Skeletal muscle tissue (tissue), 4 donors: ENCODE data around the gene NOL9. TPM values are rescaled to one million over a fixed set of nuclear protein-coding genes. Genes with fewer than 3 reads are reported as not detected.

Source experiments
- H3K27ac ChIP-seq: one replicate; pipeline ENCODE4 v1.7.0; 2013; ENCODE audit warnings: mild to moderate bottlenecking, low read depth, low read length, inconsistent platforms
- H3K27me3 ChIP-seq, 3 donors: one replicate each; pipeline ENCODE4 v1.7.0; 2013; ENCODE audit warnings: low read length in 3 of 3; ENCODE audit not compliant: control insufficient read depth in 3 of 3, insufficient read depth in 3 of 3
- H3K36me3 ChIP-seq, 3 donors: one replicate each; pipeline ENCODE4 v1.7.0; 2013; ENCODE audit warnings: low read length in 3 of 3; ENCODE audit not compliant: control insufficient read depth in 3 of 3, insufficient read depth in 3 of 3
- H3K4me1 ChIP-seq, 3 donors: one replicate each; pipeline ENCODE4 v1.7.0; 2013; ENCODE audit warnings: low read length in 3 of 3, mild to moderate bottlenecking in 3 of 3; ENCODE audit not compliant: control insufficient read depth in 3 of 3, insufficient read depth in 3 of 3
- H3K4me3 ChIP-seq, 3 donors: one replicate each; pipeline ENCODE4 v1.7.0; 2013; ENCODE audit warnings: low read length in 3 of 3
- H3K9ac ChIP-seq, 3 donors: one replicate each; pipeline ENCODE4 v1.7.0; 2013; ENCODE audit warnings: low read length in 3 of 3, mild to moderate bottlenecking in 3 of 3, moderate library complexity in 2 of 3, low read depth in 1 of 3
- H3K9me3 ChIP-seq, 3 donors: one replicate each; pipeline ENCODE4 v1.7.0; 2013; ENCODE audit warnings: low read length in 3 of 3; ENCODE audit not compliant: control insufficient read depth in 3 of 3
- total RNA-seq: library from RNA; depleted of rRNA; stranded (reverse); fragments of >200 nt; gene quantifications from one replicate; pipeline ENCODE4 v1.2.3, GENCODE V29; 2014
- donor health status: Osteomylitis.

NOL9 gene
- total RNA-seq, 1 donor from 2014 or later = 24.0 TPM

- no peak overlapping the region for H3K9ac ChIP-seq
- no peaks in the 10 kb centered on the region for H3K9me3 ChIP-seq
- H3K36me3 ChIP-seq = peaks cover 50 to 66% (median 64%) of the 10 kb centered on the region in 3 donors
- H3K4me1 ChIP-seq = no peaks in the 10 kb centered on the region
- no peak overlapping the region for H3K4me3 ChIP-seq
- H3K27ac ChIP-seq = no peak overlapping the region
- no peaks in the 10 kb centered on the region for H3K27me3 ChIP-seq
Observed at GRCh38 chr1:6528492-6528891, 25.8 kb downstream of the NOL9 start.

DNA sequence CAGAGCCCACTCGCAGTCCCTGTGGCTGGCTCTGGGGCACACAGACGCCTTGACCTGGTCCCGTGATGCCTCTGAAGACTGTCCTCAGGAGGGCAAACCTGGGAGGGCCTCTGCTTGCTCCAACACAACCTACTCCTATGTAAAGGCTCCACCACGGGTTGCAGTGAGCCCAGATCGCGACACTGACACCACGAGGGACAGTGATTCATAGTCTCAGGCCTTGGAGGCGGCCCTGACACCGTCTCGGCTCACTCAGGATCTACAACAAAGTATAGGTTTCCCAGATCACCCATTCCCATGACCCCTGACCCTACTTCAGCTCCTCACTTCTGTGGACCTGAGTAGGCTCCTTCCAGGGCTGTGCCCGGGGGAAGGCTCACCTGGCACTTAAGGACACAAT, 28.0 kb downstream of the NOL9 start:
- no peaks in the 10 kb centered on the region for H3K27me3 ChIP-seq
- H3K4me3 ChIP-seq = no peak overlapping the region
- H3K36me3 ChIP-seq = peaks cover 33 to 46% (median 44%) of the 10 kb centered on the region in 3 donors
- H3K9ac ChIP-seq = no peak overlapping the region
- no peaks in the 10 kb centered on the region for H3K9me3 ChIP-seq
- no peak overlapping the region for H3K27ac ChIP-seq
- no peaks in the 10 kb centered on the region for H3K4me1 ChIP-seq

DNA sequence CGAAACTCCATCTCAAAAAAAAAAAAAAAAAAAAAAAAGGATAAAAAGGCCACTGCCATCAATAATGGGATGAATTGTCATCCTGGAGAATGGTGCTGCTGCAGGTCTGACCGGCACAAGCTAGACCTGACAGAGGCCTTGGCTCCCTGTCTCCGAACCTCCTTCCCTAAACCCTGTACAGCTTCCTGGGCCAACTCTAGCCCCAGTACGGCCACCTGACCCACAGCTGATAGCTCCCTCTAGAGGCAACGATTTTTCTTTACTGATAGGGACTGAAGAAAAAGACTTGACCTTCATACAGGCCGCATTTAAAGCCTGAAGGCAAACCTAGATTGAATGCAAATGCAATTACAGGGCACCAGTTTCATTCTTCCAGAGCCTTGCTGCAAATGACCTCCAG, 30.7 kb downstream of the NOL9 start:
- H3K4me1 ChIP-seq = peaks cover 13 to 16% (median 15%) of the 10 kb centered on the region in 3 donors
- H3K36me3 ChIP-seq = peaks cover 20 to 31% (median 28%) of the 10 kb centered on the region in 3 donors
- no peak overlapping the region for H3K4me3 ChIP-seq
- no peaks in the 10 kb centered on the region for H3K27me3 ChIP-seq
- H3K9me3 ChIP-seq = no peaks in the 10 kb centered on the region
- no peak overlapping the region for H3K27ac ChIP-seq
- H3K9ac ChIP-seq = no peak overlapping the region

GRCh38 chr1:6521536-6521935, 32.8 kb downstream of the NOL9 start:
- Histone ChIP-seq H3K4me3 (no peak overlapping the region), H3K27me3 (no peaks in the 10 kb centered on the region), H3K36me3 (peaks cover 11 to 20% (median 15%) of the 10 kb centered on the region in 3 donors), H3K9me3 (no peaks in the 10 kb centered on the region), H3K27ac (no peak overlapping the region), H3K4me1 (peaks cover 13 to 16% (median 15%) of the 10 kb centered on the region in 3 donors), H3K9ac (no peak overlapping the region)

GRCh38 chr1:6519935-6520671, 34.2 kb downstream of the NOL9 start:
- H3K4me1 ChIP-seq = peaks cover 13 to 16% (median 15%) of the 10 kb centered on the region in 3 donors
- no peak overlapping the region for H3K27ac ChIP-seq
- no peaks in the 10 kb centered on the region for H3K9me3 ChIP-seq
- H3K27me3 ChIP-seq = no peaks in the 10 kb centered on the region
- H3K9ac ChIP-seq = peak overlapping the region in 1 of 3 donors; percentile 21
- peak overlapping the region in 2 of 3 donors; percentile 20 to 30 for H3K4me3 ChIP-seq
- H3K36me3 ChIP-seq = peaks cover under 1 to 6% (median under 1%) of the 10 kb centered on the region in 3 donors

DNA sequence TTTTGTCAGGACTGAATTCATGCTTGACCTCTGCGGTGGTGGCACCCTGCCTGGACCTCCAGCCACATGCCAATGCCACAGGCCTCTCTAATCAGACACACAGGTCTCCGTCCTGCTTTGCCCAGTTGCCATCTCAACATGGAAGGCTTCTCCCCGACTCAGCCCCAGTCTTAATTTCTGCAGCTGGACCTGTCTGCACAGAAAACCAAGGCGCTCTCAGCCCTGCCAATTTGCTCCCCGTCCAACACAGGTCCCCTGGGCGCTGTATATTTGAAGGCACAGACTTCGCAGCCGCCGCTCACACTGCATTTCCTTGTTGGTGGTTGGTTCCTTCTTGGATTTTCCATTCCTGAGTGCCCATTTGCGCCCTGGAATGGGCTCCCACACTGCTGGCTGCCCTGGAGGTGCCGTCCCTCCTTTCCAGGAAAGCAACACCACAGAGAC, 34.8 kb downstream of the NOL9 start:
- Histone ChIP-seq H3K9me3 (no peaks in the 10 kb centered on the region), H3K9ac (peak overlapping the region in 2 of 3 donors; percentile 16 to 21), H3K27ac (no peak overlapping the region), H3K27me3 (no peaks in the 10 kb centered on the region), H3K4me1 (peaks cover 13 to 16% (median 15%) of the 10 kb centered on the region in 3 donors), H3K4me3 (peak overlapping the region in 2 of 3 donors; percentile 6 to 20), H3K36me3 (peaks cover 0 to 4% (median 0%) of the 10 kb centered on the region in 3 donors)

GRCh38 chr1:6517435-6517851, 36.9 kb downstream of the NOL9 start:
- no peak overlapping the region for H3K4me3 ChIP-seq
- H3K27ac ChIP-seq = no peak overlapping the region
- peaks cover 15 to 22% (median 19%) of the 10 kb centered on the region in 3 donors for H3K4me1 ChIP-seq
- no peaks in the 10 kb centered on the region for H3K36me3 ChIP-seq
- no peaks in the 10 kb centered on the region for H3K27me3 ChIP-seq
- no peaks in the 10 kb centered on the region for H3K9me3 ChIP-seq
- H3K9ac ChIP-seq = no peak overlapping the region

- H3K9ac ChIP-seq = no peak overlapping the region
- no peaks in the 10 kb centered on the region for H3K27me3 ChIP-seq
- no peak overlapping the region for H3K4me3 ChIP-seq
- no peak overlapping the region for H3K27ac ChIP-seq
- H3K4me1 ChIP-seq = peaks cover 15 to 22% (median 19%) of the 10 kb centered on the region in 3 donors
- H3K36me3 ChIP-seq = no peaks in the 10 kb centered on the region
- H3K9me3 ChIP-seq = no peaks in the 10 kb centered on the region
Observed at GRCh38 chr1:6515771-6516170, 38.5 kb downstream of the NOL9 start.

DNA sequence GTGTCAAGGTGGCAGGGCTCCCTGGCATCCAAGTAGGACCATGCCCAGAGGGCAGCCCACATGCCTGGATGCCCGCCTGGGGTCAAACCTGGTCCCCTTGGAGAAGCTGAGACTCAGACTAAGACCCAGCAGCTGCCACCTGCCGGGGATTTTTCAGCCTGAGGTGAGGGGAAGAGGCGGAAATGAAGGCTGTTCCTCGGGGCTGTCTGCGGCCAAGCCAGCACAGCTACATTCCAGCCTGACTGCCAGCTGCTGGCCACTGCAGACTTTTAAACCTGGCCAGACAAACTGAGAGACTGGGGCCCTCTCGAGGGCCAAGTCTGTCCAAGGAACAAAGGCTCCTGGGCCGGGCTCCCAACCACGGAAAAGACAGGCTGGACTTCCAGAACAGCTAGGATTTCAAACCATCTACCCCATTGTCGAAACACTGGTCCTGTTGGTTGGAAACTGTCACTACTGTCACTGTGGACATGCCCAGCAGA, 41.0 kb downstream of the NOL9 start:
- Histone ChIP-seq H3K36me3 (no peaks in the 10 kb centered on the region), H3K27ac (no peak overlapping the region), H3K4me3 (no peak overlapping the region), H3K9me3 (no peaks in the 10 kb centered on the region), H3K4me1 (peaks cover 6 to 18% (median 7%) of the 10 kb centered on the region in 3 donors), H3K9ac (peak overlapping the region in 1 of 3 donors; percentile 16), H3K27me3 (peaks cover 0 to 5% (median 4%) of the 10 kb centered on the region in 3 donors)

GRCh38 chr1:6512908-6513280, 41.4 kb downstream of the NOL9 start:
- H3K27ac ChIP-seq = no peak overlapping the region
- no peak overlapping the region for H3K4me3 ChIP-seq
- H3K27me3 ChIP-seq = peaks cover 0 to 5% (median 4%) of the 10 kb centered on the region in 3 donors
- no peaks in the 10 kb centered on the region for H3K36me3 ChIP-seq
- H3K4me1 ChIP-seq = peaks cover 9 to 20% (median 11%) of the 10 kb centered on the region in 3 donors
- peak overlapping the region in 1 of 3 donors; percentile 16 for H3K9ac ChIP-seq
- H3K9me3 ChIP-seq = no peaks in the 10 kb centered on the region
